Measurements from ENCODE around the gene HNF1A.
"Not testable (repeated sequence)": the region's sequence is repeated elsewhere in the genome, so short reads cannot be mapped to it uniquely, and the experiment has no call there.

The HNF1A gene

GRCh38 chr12:120941412-120941811 is 36.9 kb upstream of the HNF1A start:
- H3K27me3 ChIP-seq (ENCODE audit: low read depth, low read length) = peaks cover 23% of the 10 kb centered on the region
- no peak overlapping the region for H3K27ac ChIP-seq (ENCODE audit: low read length)
- no peaks in the 10 kb centered on the region for H3K9me3 ChIP-seq (ENCODE audit: insufficient read depth, low read length)
- H3K36me3 ChIP-seq (replicated peaks; ENCODE audit: low read depth, low read length) = no peaks in the 10 kb centered on the region
- H3K79me2 ChIP-seq (ENCODE audit: low read length) = no peaks in the 10 kb centered on the region
- H3K4me1 ChIP-seq (ENCODE audit: low read length) = peaks cover 21% of the 10 kb centered on the region
- TF ChIP-seq EZH2phosphoT487 (IDR thresholded peaks at IDR 0.05; ENCODE audit: low read depth) = no peak
- TF ChIP-seq, protein P1, sequence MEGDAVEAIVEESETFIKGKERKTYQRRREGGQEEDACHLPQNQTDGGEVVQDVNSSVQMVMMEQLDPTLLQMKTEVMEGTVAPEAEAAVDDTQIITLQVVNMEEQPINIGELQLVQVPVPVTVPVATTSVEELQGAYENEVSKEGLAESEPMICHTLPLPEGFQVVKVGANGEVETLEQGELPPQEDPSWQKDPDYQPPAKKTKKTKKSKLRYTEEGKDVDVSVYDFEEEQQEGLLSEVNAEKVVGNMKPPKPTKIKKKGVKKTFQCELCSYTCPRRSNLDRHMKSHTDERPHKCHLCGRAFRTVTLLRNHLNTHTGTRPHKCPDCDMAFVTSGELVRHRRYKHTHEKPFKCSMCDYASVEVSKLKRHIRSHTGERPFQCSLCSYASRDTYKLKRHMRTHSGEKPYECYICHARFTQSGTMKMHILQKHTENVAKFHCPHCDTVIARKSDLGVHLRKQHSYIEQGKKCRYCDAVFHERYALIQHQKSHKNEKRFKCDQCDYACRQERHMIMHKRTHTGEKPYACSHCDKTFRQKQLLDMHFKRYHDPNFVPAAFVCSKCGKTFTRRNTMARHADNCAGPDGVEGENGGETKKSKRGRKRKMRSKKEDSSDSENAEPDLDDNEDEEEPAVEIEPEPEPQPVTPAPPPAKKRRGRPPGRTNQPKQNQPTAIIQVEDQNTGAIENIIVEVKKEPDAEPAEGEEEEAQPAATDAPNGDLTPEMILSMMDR (IDR thresholded peaks at IDR 0.05; ENCODE audit: low read depth, low read length) = no peak
- H4K20me1 ChIP-seq (ENCODE audit: insufficient read depth, low read length) = no peaks in the 10 kb centered on the region
- no peak overlapping the region for H3K4me2 ChIP-seq (ENCODE audit: low read length)
- no peak overlapping the region for H3K4me3 ChIP-seq (ENCODE audit: low read length)
- no peak overlapping the region for H2AFZ ChIP-seq (ENCODE audit: low read depth, low read length)
- no peak overlapping the region for H3K9ac ChIP-seq (ENCODE audit: low read length)

- Histone ChIP-seq H3K79me2 (ENCODE audit: low read length) (no peaks in the 10 kb centered on the region), H3K27ac (ENCODE audit: low read length) (no peak overlapping the region), H3K4me1 (ENCODE audit: low read length) (peaks cover 21% of the 10 kb centered on the region), H3K9me3 (ENCODE audit: insufficient read depth, low read length) (no peaks in the 10 kb centered on the region), H2AFZ (ENCODE audit: low read depth, low read length) (no peak overlapping the region), H3K27me3 (ENCODE audit: low read depth, low read length) (peaks cover 23% of the 10 kb centered on the region), H3K9ac (ENCODE audit: low read length) (no peak overlapping the region), H3K4me2 (ENCODE audit: low read length) (no peak overlapping the region), H3K4me3 (ENCODE audit: low read length) (no peak overlapping the region), H3K36me3 (replicated peaks; ENCODE audit: low read depth, low read length) (no peaks in the 10 kb centered on the region), H4K20me1 (ENCODE audit: insufficient read depth, low read length) (no peaks in the 10 kb centered on the region)
- TF ChIP-seq, protein P1 (IDR thresholded peaks at IDR 0.05; ENCODE audit: low read depth, low read length) = no peak
- no peak for TF ChIP-seq EZH2phosphoT487 (IDR thresholded peaks at IDR 0.05; ENCODE audit: low read depth)
Observed at GRCh38 chr12:120941846-120942405, 36.4 kb upstream of the HNF1A start.

DNA sequence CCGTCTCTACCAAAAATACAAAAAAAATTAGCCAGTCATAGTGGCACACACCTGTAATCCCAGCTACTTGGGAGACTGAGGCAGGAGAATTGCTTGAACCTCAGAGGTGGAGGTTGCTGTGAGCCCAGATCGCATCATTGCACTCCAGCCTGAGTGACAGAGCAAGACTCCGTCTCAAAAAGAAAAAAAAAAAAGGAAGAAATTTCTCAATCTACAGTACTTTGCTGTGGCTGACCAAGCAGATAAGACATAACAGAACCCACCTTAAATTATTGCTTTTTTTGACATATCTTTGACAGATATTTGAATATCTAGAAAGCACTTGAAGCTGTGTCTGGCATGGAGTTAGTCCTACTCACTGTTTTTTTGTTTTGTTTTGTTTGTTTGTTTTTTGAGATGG is 34.9 kb upstream of the HNF1A start:
- H3K4me3 ChIP-seq (ENCODE audit: low read length) = no peak overlapping the region
- H3K36me3 ChIP-seq (replicated peaks; ENCODE audit: low read depth, low read length) = no peaks in the 10 kb centered on the region
- no peak for TF ChIP-seq EZH2phosphoT487 (IDR thresholded peaks at IDR 0.05; ENCODE audit: low read depth)
- TF ChIP-seq, protein P1 (IDR thresholded peaks at IDR 0.05; ENCODE audit: low read depth, low read length) = no peak
- peaks cover 21% of the 10 kb centered on the region for H3K4me1 ChIP-seq (ENCODE audit: low read length)
- no peak overlapping the region for H2AFZ ChIP-seq (ENCODE audit: low read depth, low read length)
- no peak overlapping the region for H3K4me2 ChIP-seq (ENCODE audit: low read length)
- peaks cover 22% of the 10 kb centered on the region for H3K27me3 ChIP-seq (ENCODE audit: low read depth, low read length)
- no peak overlapping the region for H3K9ac ChIP-seq (ENCODE audit: low read length)
- no peaks in the 10 kb centered on the region for H3K79me2 ChIP-seq (ENCODE audit: low read length)
- no peak overlapping the region for H3K27ac ChIP-seq (ENCODE audit: low read length)
- no peaks in the 10 kb centered on the region for H3K9me3 ChIP-seq (ENCODE audit: insufficient read depth, low read length)
- H4K20me1 ChIP-seq (ENCODE audit: insufficient read depth, low read length) = no peaks in the 10 kb centered on the region

- H2AFZ ChIP-seq (ENCODE audit: low read depth, low read length) = peak overlapping the region; percentile 81; the same call in 1 of the 2 replicates
- H3K4me1 ChIP-seq (ENCODE audit: low read length) = peaks cover 15% of the 10 kb centered on the region
- no peak overlapping the region for H3K9ac ChIP-seq (ENCODE audit: low read length)
- no peak overlapping the region for H3K27ac ChIP-seq (ENCODE audit: low read length)
- H3K4me3 ChIP-seq (ENCODE audit: low read length) = no peak overlapping the region
- no peaks in the 10 kb centered on the region for H3K36me3 ChIP-seq (replicated peaks; ENCODE audit: low read depth, low read length)
- no peaks in the 10 kb centered on the region for H4K20me1 ChIP-seq (ENCODE audit: insufficient read depth, low read length)
- no peaks in the 10 kb centered on the region for H3K9me3 ChIP-seq (ENCODE audit: insufficient read depth, low read length)
- TF ChIP-seq, protein P1 (IDR thresholded peaks at IDR 0.05; ENCODE audit: low read depth, low read length) = peak; percentile 67
- TF ChIP-seq EZH2phosphoT487 (IDR thresholded peaks at IDR 0.05; ENCODE audit: low read depth) = no peak
- H3K4me2 ChIP-seq (ENCODE audit: low read length) = peak overlapping the region; percentile 64
- peaks cover 11% of the 10 kb centered on the region for H3K27me3 ChIP-seq (ENCODE audit: low read depth, low read length)
- H3K79me2 ChIP-seq (ENCODE audit: low read length) = no peaks in the 10 kb centered on the region
Observed at GRCh38 chr12:120944645-120945217, 33.6 kb upstream of the HNF1A start.

DNA sequence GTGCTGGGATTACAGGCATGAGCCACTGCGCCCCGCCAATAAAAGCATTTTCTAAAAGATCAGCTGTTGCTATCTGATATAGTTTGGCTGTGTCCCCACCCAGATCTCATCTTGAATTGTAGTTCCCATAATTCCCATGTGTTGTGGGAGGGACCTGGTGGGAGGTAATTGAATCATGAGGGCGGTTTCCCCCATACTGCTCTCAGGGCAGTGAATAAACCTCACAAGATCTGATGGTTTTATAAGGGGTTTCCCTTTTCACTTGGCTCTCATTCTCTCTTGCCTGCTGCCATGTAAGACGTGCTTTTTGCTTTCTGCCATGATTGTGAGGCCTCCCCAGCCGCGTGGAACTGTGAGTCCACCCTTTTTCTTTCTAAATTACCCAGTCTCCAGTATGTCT is 32.8 kb upstream of the HNF1A start:
- H3K9ac ChIP-seq (ENCODE audit: low read length); H3K4me2 ChIP-seq (ENCODE audit: low read length); H3K9me3 ChIP-seq (ENCODE audit: insufficient read depth, low read length); H3K4me3 ChIP-seq (ENCODE audit: low read length); H4K20me1 ChIP-seq (ENCODE audit: insufficient read depth, low read length); H3K27ac ChIP-seq (ENCODE audit: low read length); H3K79me2 ChIP-seq (ENCODE audit: low read length); H3K27me3 ChIP-seq (ENCODE audit: low read depth, low read length); H3K36me3 ChIP-seq (replicated peaks; ENCODE audit: low read depth, low read length); H2AFZ ChIP-seq (ENCODE audit: low read depth, low read length): not testable (repeated sequence)
- H3K4me1 ChIP-seq (ENCODE audit: low read length) = peaks cover 12% of the 10 kb centered on the region

GRCh38 chr12:120950260-120950799 is 28.0 kb upstream of the HNF1A start:
- H3K27ac ChIP-seq (ENCODE audit: low read length); H3K4me2 ChIP-seq (ENCODE audit: low read length); H3K27me3 ChIP-seq (ENCODE audit: low read depth, low read length); H3K4me3 ChIP-seq (ENCODE audit: low read length); H3K9me3 ChIP-seq (ENCODE audit: insufficient read depth, low read length); H4K20me1 ChIP-seq (ENCODE audit: insufficient read depth, low read length); H3K36me3 ChIP-seq (replicated peaks; ENCODE audit: low read depth, low read length); H3K79me2 ChIP-seq (ENCODE audit: low read length); H3K4me1 ChIP-seq (ENCODE audit: low read length); H3K9ac ChIP-seq (ENCODE audit: low read length); H2AFZ ChIP-seq (ENCODE audit: low read depth, low read length): not testable (repeated sequence)

Measured in OCI-LY3 (cell line).